Measurements from ENCODE around the gene TNFRSF4. TPM values are rescaled to one million over a fixed set of nuclear protein-coding genes. Genes with fewer than 3 reads are reported as not detected.

TNFRSF4 gene
- total and polyA plus RNA-seq, 2 of the 13 experiments (the other 11 are each of a cell fraction or from before 2014, with no cell fraction given) = not detected

DNA sequence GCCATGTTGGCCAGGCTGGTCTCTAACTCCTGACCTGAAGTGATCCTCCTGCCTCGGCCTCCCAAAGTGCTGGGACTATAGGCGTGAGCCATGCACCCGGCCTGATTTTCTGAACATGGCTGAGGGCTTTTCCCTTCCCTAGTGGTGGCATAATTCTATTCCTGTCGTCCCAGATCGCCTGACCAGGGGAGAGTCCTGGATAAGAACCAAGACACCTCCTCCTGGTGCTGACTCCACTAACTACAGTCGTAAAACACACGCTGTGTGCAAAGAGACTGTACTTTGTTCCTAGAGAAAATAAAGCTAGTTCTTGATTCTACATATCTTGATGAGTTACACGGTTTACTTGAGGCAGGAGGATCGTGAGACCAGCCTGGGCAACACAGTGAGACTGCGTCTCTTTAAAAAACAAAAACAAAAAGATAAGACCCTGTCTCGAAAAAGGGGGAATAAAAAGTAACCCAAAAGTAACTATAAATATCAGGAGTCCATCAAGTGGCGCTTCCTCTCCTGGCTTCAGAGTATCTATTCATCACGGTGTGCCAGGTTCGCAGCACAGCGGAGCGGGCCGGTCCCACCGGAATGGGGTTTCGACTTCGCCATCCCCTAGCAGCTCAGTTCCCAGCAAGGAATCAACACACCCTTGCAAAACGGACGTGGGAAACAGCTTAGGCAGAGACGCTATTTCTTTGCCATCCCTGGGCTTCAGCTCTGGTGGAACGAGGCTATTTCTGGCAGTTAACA is 16.9 kb upstream of the TNFRSF4 start:
- peak; percentile 24 for ATAC-seq
- H3K79me2 ChIP-seq (ENCODE audit: insufficient read depth, low read length) = peaks cover 49% of the 10 kb centered on the region
- TF ChIP-seq NFKB2 (CRISPR knock-in tag; IDR thresholded peaks at IDR 0.05; ENCODE audit: borderline replicate concordance) (peak; percentile 13; the same call in 1 of the 2 replicates), SMAD1 (CRISPR knock-in tag; IDR thresholded peaks at IDR 0.05; ENCODE audit: borderline replicate concordance, low read depth) (no peak; the same call in 1 of the 2 replicates), THAP11 (CRISPR knock-in tag; IDR thresholded peaks at IDR 0.05) (no peak), RCOR2 (CRISPR knock-in tag; IDR thresholded peaks at IDR 0.05) (0 out of 2 replicates have a peak, but pooled peaks have one; percentile 52), ATF7 (IDR thresholded peaks at IDR 0.05) (no peak), ATF7 (CRISPR knock-in tag; IDR thresholded peaks at IDR 0.05) (no peak), KLF12 (CRISPR knock-in tag; IDR thresholded peaks at IDR 0.05; ENCODE audit: borderline replicate concordance) (0 out of 2 replicates have a peak, but pooled peaks have one; percentile 31), ZBTB39 (CRISPR knock-in tag; IDR thresholded peaks at IDR 0.05) (no peak), PAWR (CRISPR knock-in tag; IDR thresholded peaks at IDR 0.05; ENCODE audit: borderline replicate concordance) (0 out of 2 replicates have a peak, but pooled peaks have one; percentile 63), CCDC6 (CRISPR knock-in tag; IDR thresholded peaks at IDR 0.05) (no peak), ZNF678 (CRISPR knock-in tag; IDR thresholded peaks at IDR 0.05) (0 out of 2 replicates have a peak, but pooled peaks have one; percentile 27)
- TF ChIP-seq, protein P1, sequence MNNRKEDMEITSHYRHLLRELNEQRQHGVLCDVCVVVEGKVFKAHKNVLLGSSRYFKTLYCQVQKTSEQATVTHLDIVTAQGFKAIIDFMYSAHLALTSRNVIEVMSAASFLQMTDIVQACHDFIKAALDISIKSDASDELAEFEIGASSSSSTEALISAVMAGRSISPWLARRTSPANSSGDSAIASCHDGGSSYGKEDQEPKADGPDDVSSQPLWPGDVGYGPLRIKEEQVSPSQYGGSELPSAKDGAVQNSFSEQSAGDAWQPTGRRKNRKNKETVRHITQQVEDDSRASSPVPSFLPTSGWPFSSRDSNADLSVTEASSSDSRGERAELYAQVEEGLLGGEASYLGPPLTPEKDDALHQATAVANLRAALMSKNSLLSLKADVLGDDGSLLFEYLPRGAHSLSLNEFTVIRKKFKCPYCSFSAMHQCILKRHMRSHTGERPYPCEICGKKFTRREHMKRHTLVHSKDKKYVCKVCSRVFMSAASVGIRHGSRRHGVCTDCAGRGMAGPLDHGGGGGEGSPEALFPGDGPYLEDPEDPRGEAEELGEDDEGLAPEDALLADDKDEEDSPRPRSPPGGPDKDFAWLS (CRISPR knock-in tag; IDR thresholded peaks at IDR 0.05; ENCODE audit: borderline replicate concordance) = 0 out of 2 replicates have a peak, but pooled peaks have one; percentile 31
- TF ChIP-seq, protein P2, sequence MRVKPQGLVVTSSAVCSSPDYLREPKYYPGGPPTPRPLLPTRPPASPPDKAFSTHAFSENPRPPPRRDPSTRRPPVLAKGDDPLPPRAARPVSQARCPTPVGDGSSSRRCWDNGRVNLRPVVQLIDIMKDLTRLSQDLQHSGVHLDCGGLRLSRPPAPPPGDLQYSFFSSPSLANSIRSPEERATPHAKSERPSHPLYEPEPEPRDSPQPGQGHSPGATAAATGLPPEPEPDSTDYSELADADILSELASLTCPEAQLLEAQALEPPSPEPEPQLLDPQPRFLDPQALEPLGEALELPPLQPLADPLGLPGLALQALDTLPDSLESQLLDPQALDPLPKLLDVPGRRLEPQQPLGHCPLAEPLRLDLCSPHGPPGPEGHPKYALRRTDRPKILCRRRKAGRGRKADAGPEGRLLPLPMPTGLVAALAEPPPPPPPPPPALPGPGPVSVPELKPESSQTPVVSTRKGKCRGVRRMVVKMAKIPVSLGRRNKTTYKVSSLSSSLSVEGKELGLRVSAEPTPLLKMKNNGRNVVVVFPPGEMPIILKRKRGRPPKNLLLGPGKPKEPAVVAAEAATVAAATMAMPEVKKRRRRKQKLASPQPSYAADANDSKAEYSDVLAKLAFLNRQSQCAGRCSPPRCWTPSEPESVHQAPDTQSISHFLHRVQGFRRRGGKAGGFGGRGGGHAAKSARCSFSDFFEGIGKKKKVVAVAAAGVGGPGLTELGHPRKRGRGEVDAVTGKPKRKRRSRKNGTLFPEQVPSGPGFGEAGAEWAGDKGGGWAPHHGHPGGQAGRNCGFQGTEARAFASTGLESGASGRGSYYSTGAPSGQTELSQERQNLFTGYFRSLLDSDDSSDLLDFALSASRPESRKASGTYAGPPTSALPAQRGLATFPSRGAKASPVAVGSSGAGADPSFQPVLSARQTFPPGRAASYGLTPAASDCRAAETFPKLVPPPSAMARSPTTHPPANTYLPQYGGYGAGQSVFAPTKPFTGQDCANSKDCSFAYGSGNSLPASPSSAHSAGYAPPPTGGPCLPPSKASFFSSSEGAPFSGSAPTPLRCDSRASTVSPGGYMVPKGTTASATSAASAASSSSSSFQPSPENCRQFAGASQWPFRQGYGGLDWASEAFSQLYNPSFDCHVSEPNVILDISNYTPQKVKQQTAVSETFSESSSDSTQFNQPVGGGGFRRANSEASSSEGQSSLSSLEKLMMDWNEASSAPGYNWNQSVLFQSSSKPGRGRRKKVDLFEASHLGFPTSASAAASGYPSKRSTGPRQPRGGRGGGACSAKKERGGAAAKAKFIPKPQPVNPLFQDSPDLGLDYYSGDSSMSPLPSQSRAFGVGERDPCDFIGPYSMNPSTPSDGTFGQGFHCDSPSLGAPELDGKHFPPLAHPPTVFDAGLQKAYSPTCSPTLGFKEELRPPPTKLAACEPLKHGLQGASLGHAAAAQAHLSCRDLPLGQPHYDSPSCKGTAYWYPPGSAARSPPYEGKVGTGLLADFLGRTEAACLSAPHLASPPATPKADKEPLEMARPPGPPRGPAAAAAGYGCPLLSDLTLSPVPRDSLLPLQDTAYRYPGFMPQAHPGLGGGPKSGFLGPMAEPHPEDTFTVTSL (CRISPR knock-in tag; IDR thresholded peaks at IDR 0.05; ENCODE audit: borderline replicate concordance) = no peak

More for the DNA sequence above, 16.9 kb upstream of the TNFRSF4 start:
- H2AFZ ChIP-seq (ENCODE audit: low read length) = no peak overlapping the region
- H3K9ac ChIP-seq (ENCODE audit: insufficient read depth, low read depth, low read length) = peak overlapping the region; percentile 98
- FAIRE-seq = peak; percentile 82
- 0 out of 2 replicates have a peak, but pooled peaks cover 3% of the 10 kb centered on the region for H4K20me1 ChIP-seq (ENCODE audit: insufficient read depth, low read length)
- ChIA-PET CTCF (ENCODE audit: low intra/inter-chr PET ratio, low total read pairs) (interaction anchor here (1.2 to 2.1 kb wide), 2 partner anchors 107 to 109 kb away, joined by 3 to 5 read pairs; no protein-coding TSS in a partner anchor), POLR2A (interaction anchor here (0.9 to 2.7 kb wide), 11 partner anchors 9 to 231 kb away, joined by 3 to 25 read pairs (median 6); partner anchors contain the start of genes C1orf159, HES4 and UBE2J2)
- H3K9me3 ChIP-seq (ENCODE audit: low read length) = no peaks in the 10 kb centered on the region
- H3K4me2 ChIP-seq (ENCODE audit: low read depth, low read length) = peak overlapping the region; percentile 85
- TSS peak; percentile 84 for BruUV-seq (replicated peaks)
- intact Hi-C loops (cut with micrococcal nuclease; ENCODE audit: unreplicated experiment) (loop anchor here (5.0 to 10.0 kb wide), 3 partner anchors 56 to 226 kb away; partner anchors contain the start of genes HES4 and TTLL10), in situ Hi-C loops (cut with HindIII; ENCODE audit: extremely low pct_ligation_motif_present, low pct_unique_long_range_greater_than_20kb) (no loop called here)
- H3K27ac ChIP-seq (ENCODE audit: extremely low read length, insufficient read depth, low read length) = peak overlapping the region; percentile 88
- peaks cover 13 to 27% of the 10 kb centered on the region in 2 experiments for H3K36me3 ChIP-seq (replicated peaks in 1 of 2; ENCODE audit: control insufficient read depth in 1 of 2, insufficient read depth in 2 of 2, low read length in 2 of 2)
- H3K4me1 ChIP-seq (ENCODE audit: insufficient read depth, low read length) = peaks cover 50% of the 10 kb centered on the region
- H3K4me3 ChIP-seq (replicated peaks in 1 of 3; ENCODE audit: insufficient read depth in 1 of 3, low read depth in 2 of 3, low read length in 3 of 3) = peak overlapping the region; percentile 73 to 93 (median 91)
- no peaks in the 10 kb centered on the region; a peak in 1 of 5 replicates for H3K27me3 ChIP-seq (ENCODE audit: control insufficient read depth in 1 of 2, insufficient read depth in 2 of 2, low read length in 2 of 2)
- 6% methylated on average over 18 of the region's 24 CpGs for WGBS (ENCODE audit: low lambda C conversion rate)
- DNase-seq (ENCODE audit: low spot score) = peak; percentile 60
